ENCODE measurements around the gene OTULIN. TPM values are rescaled to one million over a fixed set of nuclear protein-coding genes. Genes with fewer than 3 reads are reported as not detected.

The OTULIN gene
- total and polyA plus RNA-seq, 2 of the 8 experiments (the other 6 are each of a cell fraction or from before 2014, with no cell fraction given): 5.2 to 34.8 TPM

- TF ChIP-seq KDM4A (IDR thresholded peaks at IDR 0.05; ENCODE audit: low read depth, low read length, severe bottlenecking) (no peak), CHD1 (IDR thresholded peaks at IDR 0.05; ENCODE audit: low read depth, low read length) (no peak)
These were observed 65.9 kb downstream of the OTULIN start (continued) for GRCh38 chr5:14730466-14730865.
